Stomach (tissue), 4 donors: Measurements from ENCODE around the gene ASB16.

Source experiments
- EP300 ChIP-seq: sonication (generic); formaldehyde crosslinking; IDR thresholded peaks from one replicate; pipeline ENCODE4 v1.6.1; 2017; ENCODE audit warnings: antibody characterized with exemption
- TF ChIP-seq, protein P1 (sequence below), 7 experiments: fragments of 450-650 bp in 4 of 7; fragments of 200-600 bp in 3 of 7; sonication (generic) in 3 of 7; IDR thresholded peaks; one replicate each; pipeline ENCODE4 v1.5.1; 2016 to 2019; ENCODE audit warnings: antibody characterized with exemption in 7 of 7, control low read depth in 2 of 7, mild to moderate bottlenecking in 1 of 7

GRCh38 chr17:44198721-44199552, 28.4 kb downstream of the ASB16 start:
- TF ChIP-seq, protein P1, sequence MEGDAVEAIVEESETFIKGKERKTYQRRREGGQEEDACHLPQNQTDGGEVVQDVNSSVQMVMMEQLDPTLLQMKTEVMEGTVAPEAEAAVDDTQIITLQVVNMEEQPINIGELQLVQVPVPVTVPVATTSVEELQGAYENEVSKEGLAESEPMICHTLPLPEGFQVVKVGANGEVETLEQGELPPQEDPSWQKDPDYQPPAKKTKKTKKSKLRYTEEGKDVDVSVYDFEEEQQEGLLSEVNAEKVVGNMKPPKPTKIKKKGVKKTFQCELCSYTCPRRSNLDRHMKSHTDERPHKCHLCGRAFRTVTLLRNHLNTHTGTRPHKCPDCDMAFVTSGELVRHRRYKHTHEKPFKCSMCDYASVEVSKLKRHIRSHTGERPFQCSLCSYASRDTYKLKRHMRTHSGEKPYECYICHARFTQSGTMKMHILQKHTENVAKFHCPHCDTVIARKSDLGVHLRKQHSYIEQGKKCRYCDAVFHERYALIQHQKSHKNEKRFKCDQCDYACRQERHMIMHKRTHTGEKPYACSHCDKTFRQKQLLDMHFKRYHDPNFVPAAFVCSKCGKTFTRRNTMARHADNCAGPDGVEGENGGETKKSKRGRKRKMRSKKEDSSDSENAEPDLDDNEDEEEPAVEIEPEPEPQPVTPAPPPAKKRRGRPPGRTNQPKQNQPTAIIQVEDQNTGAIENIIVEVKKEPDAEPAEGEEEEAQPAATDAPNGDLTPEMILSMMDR (IDR thresholded peaks at IDR 0.05): no peak
- TF ChIP-seq EP300: no peak
